ENCODE results near the gene MEIKIN. TPM values are rescaled to one million over a fixed set of nuclear protein-coding genes. Genes with fewer than 3 reads are reported as not detected.

The MEIKIN gene, protein sequence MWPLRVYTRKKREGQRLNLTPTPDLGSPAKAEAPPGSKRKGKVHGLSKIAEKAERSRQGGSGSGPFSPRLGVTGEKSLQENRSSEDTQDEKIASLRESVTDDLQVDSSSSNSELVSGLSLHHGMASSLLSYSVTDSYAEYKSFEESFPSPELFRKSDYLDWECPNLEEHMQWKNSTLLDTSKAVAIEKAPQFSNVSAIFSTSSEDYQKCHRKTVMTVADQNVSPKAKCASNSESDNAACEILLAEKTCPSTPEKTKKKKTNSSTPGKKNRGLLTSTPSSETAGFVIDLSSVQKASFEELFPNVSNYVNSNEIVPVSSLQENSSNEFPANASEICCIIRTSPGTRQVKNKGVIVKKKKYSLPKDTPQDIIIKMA
- polyA plus RNA-seq (not detected in 3 replicates), polyA minus RNA-seq (not detected in 3 replicates)
- not detected for polyA plus RNA-seq (2011; ENCODE audit: low read depth)
- polyA plus RNA-seq (2011; cell fraction: cytosol; rRNA removed) = not detected in 2 replicates
- not detected in 2 replicates for polyA plus RNA-seq (2011; cell fraction: nucleus; rRNA removed)
- not detected in 2 replicates for polyA plus RNA-seq (2012; ENCODE audit: low replicate concordance)
- not detected for polyA minus RNA-seq (2011; cell fraction: cytosol; rRNA and poly(A)+ RNA removed)
- polyA minus RNA-seq (2011; cell fraction: nucleus; rRNA and poly(A)+ RNA removed) = not detected in 2 replicates

DNA sequence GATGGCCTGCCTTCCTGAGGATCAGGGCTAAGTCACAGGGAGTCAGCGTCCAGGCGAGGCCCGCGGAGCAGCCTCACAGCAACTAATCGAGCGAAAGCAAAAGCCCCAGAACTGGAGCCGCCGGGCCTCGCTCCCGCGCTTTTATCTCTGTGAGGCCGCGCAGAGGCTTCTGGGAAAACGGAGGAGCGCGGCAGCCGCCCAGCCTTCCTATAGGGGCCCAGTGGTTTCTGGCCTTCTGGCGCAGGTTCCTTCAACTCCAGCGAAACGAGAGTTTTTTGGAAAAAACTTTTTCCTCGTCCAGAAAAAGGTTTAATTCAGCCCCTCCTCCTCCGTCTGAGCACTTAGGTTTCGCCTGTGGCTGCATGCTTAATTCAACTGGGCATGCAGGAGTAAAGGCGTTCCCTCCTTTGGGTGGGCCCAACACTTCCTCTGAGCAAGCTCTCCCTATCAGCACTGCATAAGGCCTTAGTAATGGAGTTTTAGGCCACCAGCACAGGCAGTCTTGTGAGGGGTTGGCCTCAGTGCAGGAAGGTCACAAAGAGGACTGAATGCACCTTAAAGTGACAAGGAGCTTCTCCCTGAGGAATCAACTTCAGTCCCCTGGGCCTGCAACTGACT, at the start of gene MEIKIN:
TSS of gene MEIKIN (minus strand) at position 113 of the 618 bp plus-strand sequence. CDS start 158 bp downstream, outside the sequence.
- dilution Hi-C loops (cut with MboI; ENCODE audit: extremely low pct_ligation_motif_present, low sequenced_read_pairs) = no loop called here
- Histone ChIP-seq H3K36me3 (ENCODE audit: control insufficient read depth in 2 of 2, extremely low read depth in 1 of 2, insufficient read depth in 2 of 2, low read length in 2 of 2) (no peaks in the 10 kb centered on the region), H3K9ac (ENCODE audit: control insufficient read depth, extremely low read depth, insufficient read depth, low read length) (no peak within 1 kb of the TSS), H3K4me3 (ENCODE audit: control insufficient read depth in 2 of 3, extremely low read depth in 1 of 3, insufficient read depth in 2 of 3, low read depth in 1 of 3, low read length in 3 of 3) (no peak within 1 kb of the TSS), H3K4me2 (ENCODE audit: control insufficient read depth, extremely low read depth, insufficient read depth, low read depth, low read length) (no peak within 1 kb of the TSS), H3K4me1 (ENCODE audit: control insufficient read depth, extremely low read depth, insufficient read depth, low read length) (no peaks in the 10 kb centered on the region), H3K27me3 (ENCODE audit: control insufficient read depth, extremely low read depth, insufficient read depth, low read length) (no peaks in the 10 kb centered on the region), H4K20me1 (ENCODE audit: control insufficient read depth, extremely low read depth, insufficient read depth, low read length) (no peaks in the 10 kb centered on the region), H3K9me3 (ENCODE audit: control insufficient read depth, low read depth, low read length) (no peaks in the 10 kb centered on the region), H2AFZ (ENCODE audit: control insufficient read depth, low read length) (no peak within 1 kb of the TSS), H3K27ac (ENCODE audit: control insufficient read depth, insufficient read depth, low read length) (no peak within 1 kb of the TSS), H3K79me2 (ENCODE audit: control insufficient read depth, insufficient read depth, low read length) (no peaks in the 10 kb centered on the region), H3K9me1 (ENCODE audit: control insufficient read depth, extremely low read depth, insufficient read depth, low read length) (no peaks in the 10 kb centered on the region)
- no peak for DNase-seq (ENCODE audit: low read depth, low spot score)
- TF ChIP-seq EZH2 (IDR thresholded peaks at IDR 0.05; ENCODE audit: low read length) = no peak
- TF ChIP-seq, protein P1, sequence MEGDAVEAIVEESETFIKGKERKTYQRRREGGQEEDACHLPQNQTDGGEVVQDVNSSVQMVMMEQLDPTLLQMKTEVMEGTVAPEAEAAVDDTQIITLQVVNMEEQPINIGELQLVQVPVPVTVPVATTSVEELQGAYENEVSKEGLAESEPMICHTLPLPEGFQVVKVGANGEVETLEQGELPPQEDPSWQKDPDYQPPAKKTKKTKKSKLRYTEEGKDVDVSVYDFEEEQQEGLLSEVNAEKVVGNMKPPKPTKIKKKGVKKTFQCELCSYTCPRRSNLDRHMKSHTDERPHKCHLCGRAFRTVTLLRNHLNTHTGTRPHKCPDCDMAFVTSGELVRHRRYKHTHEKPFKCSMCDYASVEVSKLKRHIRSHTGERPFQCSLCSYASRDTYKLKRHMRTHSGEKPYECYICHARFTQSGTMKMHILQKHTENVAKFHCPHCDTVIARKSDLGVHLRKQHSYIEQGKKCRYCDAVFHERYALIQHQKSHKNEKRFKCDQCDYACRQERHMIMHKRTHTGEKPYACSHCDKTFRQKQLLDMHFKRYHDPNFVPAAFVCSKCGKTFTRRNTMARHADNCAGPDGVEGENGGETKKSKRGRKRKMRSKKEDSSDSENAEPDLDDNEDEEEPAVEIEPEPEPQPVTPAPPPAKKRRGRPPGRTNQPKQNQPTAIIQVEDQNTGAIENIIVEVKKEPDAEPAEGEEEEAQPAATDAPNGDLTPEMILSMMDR (optimal IDR thresholded peaks at IDR 0.05 in 1 of 3, IDR thresholded peaks at IDR 0.05 in 1 of 3, conservative IDR thresholded peaks at IDR 0.05 in 1 of 3; ENCODE audit: extremely low read depth in 1 of 3, insufficient read depth in 2 of 3, low read length in 3 of 3) = no peak
- no peak for FAIRE-seq

DNA sequence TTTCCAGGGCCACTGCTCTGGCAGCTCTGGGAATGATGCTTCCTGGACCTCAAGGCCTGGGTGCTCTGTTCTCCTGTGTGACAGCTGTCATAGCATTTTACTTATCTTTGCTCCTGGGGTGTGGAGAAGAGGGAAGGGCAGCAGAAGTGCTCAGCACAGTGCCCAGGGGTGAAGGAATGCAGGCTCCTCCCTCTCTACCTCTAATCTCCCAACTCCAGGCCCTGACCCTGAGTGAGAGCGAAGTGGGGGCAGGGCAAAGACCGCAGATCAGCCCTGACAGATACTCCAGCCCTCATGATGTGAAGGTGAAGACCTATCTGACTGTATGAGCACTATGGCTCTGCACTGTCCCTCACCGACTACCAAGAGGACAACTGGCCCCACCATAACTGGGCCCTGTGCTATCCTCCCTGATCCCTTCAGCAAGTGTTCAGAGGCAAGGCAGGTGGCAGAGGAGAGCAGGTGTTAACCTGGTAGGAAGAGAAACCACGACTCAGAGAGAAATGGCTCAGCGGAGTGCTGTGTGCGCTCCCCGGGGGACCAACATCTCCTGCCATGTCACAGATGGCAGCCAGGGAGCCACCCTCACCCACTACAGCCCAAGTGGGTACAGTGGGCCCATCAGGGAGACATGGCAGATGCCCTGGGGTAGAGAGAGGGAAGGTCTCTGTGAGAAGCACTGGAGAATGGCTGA, 49.2 kb upstream of the MEIKIN start:
- Histone ChIP-seq H2AFZ (ENCODE audit: control insufficient read depth, low read length) (no peak overlapping the region), H3K4me2 (ENCODE audit: control insufficient read depth, extremely low read depth, insufficient read depth, low read depth, low read length) (no peak overlapping the region), H3K36me3 (ENCODE audit: control insufficient read depth in 2 of 2, extremely low read depth in 1 of 2, insufficient read depth in 2 of 2, low read length in 2 of 2) (no peaks in the 10 kb centered on the region), H3K9me3 (ENCODE audit: control insufficient read depth, low read depth, low read length) (no peaks in the 10 kb centered on the region), H3K4me3 (ENCODE audit: control insufficient read depth in 2 of 3, extremely low read depth in 1 of 3, insufficient read depth in 2 of 3, low read depth in 1 of 3, low read length in 3 of 3) (no peak overlapping the region), H3K9ac (ENCODE audit: control insufficient read depth, extremely low read depth, insufficient read depth, low read length) (no peak overlapping the region), H3K4me1 (ENCODE audit: control insufficient read depth, extremely low read depth, insufficient read depth, low read length) (no peaks in the 10 kb centered on the region), H3K79me2 (ENCODE audit: control insufficient read depth, insufficient read depth, low read length) (no peaks in the 10 kb centered on the region), H4K20me1 (ENCODE audit: control insufficient read depth, extremely low read depth, insufficient read depth, low read length) (no peaks in the 10 kb centered on the region), H3K27me3 (ENCODE audit: control insufficient read depth, extremely low read depth, insufficient read depth, low read length) (peaks cover 13% of the 10 kb centered on the region), H3K27ac (ENCODE audit: control insufficient read depth, insufficient read depth, low read length) (no peak overlapping the region), H3K9me1 (ENCODE audit: control insufficient read depth, extremely low read depth, insufficient read depth, low read length) (no peaks in the 10 kb centered on the region)
- FAIRE-seq = no peak
- no peak for DNase-seq (ENCODE audit: low read depth, low spot score)
- TF ChIP-seq, protein P1 (optimal IDR thresholded peaks at IDR 0.05 in 1 of 3, IDR thresholded peaks at IDR 0.05 in 1 of 3, conservative IDR thresholded peaks at IDR 0.05 in 1 of 3; ENCODE audit: extremely low read depth in 1 of 3, insufficient read depth in 2 of 3, low read length in 3 of 3) = no peak
- no peak for TF ChIP-seq EZH2 (IDR thresholded peaks at IDR 0.05; ENCODE audit: low read length)
- dilution Hi-C loops (cut with MboI; ENCODE audit: extremely low pct_ligation_motif_present, low sequenced_read_pairs) = no loop called here

All from keratinocyte (primary cell).